Measurements from ENCODE around the gene CDS2. TPM values are rescaled to one million over a fixed set of nuclear protein-coding genes. Genes with fewer than 3 reads are reported as not detected.

Gene CDS2
- total RNA-seq, 6 experiments from 2014 or later, result 13.7 to 42.3 (median 31.6) TPM

DNA sequence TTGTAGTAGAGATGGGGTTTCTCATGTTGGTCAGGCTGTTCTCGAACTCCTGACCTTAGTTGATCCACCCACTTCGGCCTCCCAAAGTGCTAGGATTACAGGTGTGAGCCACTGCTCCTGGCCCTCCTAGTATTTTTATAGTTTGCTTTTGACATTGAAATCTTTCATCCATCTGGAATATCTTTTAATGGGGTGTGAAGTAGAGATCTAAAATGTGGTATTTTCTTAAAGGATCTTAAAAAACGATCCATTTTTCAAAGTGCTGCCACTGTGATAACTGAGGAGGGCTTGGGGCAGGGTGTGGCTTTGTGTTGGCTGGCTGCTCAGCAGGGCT is 23.1 kb downstream of the CDS2 start:
- TF ChIP-seq, protein P1, sequence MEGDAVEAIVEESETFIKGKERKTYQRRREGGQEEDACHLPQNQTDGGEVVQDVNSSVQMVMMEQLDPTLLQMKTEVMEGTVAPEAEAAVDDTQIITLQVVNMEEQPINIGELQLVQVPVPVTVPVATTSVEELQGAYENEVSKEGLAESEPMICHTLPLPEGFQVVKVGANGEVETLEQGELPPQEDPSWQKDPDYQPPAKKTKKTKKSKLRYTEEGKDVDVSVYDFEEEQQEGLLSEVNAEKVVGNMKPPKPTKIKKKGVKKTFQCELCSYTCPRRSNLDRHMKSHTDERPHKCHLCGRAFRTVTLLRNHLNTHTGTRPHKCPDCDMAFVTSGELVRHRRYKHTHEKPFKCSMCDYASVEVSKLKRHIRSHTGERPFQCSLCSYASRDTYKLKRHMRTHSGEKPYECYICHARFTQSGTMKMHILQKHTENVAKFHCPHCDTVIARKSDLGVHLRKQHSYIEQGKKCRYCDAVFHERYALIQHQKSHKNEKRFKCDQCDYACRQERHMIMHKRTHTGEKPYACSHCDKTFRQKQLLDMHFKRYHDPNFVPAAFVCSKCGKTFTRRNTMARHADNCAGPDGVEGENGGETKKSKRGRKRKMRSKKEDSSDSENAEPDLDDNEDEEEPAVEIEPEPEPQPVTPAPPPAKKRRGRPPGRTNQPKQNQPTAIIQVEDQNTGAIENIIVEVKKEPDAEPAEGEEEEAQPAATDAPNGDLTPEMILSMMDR (IDR thresholded peaks at IDR 0.05), result no peak
- no peak for TF ChIP-seq POLR2A (IDR thresholded peaks at IDR 0.05)
- intact Hi-C loops (cut with DNase I), result no loop called here
- DNase-seq (peak in 2 of 3 donors; percentile 43 to 71), ATAC-seq (no peak)
- WGBS (ENCODE audit: insufficient coverage, low coverage, low lambda C conversion rate, missing lambda C conversion rate), result 28% methylated on average over 3 of the region's 3 CpGs
- Histone ChIP-seq H3K4me3 (no peak overlapping the region), H3K27me3 (no peaks in the 10 kb centered on the region), H3K36me3 (no peaks in the 10 kb centered on the region), H3K9me3 (no peaks in the 10 kb centered on the region), H3K27ac (peak overlapping the region; percentile 77 to 92 (median 79)), H3K4me1 (peaks cover 0 to 94% (median 38%) of the 10 kb centered on the region in 4 donors)

GRCh38 chr20:5150226-5151076 is 23.6 kb downstream of the CDS2 start:
- no peaks in the 10 kb centered on the region for H3K36me3 ChIP-seq
- H3K9me3 ChIP-seq, result no peaks in the 10 kb centered on the region
- intact Hi-C loops (cut with DNase I), result no loop called here
- H3K4me3 ChIP-seq, result no peak overlapping the region
- H3K27ac ChIP-seq, result peak overlapping the region; percentile 77 to 92 (median 79)
- H3K27me3 ChIP-seq, result no peaks in the 10 kb centered on the region
- DNase-seq (peak in 2 of 3 donors; percentile 57 to 78), ATAC-seq (peak; percentile 75 to 81 (median 76))
- H3K4me1 ChIP-seq, result peaks cover 0 to 90% (median 38%) of the 10 kb centered on the region in 4 donors
- WGBS (ENCODE audit: insufficient coverage, low coverage, low lambda C conversion rate, missing lambda C conversion rate), result 30% methylated on average over 9 of the region's 13 CpGs
- TF ChIP-seq, protein P1 (IDR thresholded peaks at IDR 0.05), result no peak
- TF ChIP-seq POLR2A (IDR thresholded peaks at IDR 0.05), result peak; percentile 33

GRCh38 chr20:5153152-5153467 is 26.3 kb downstream of the CDS2 start:
- Histone ChIP-seq H3K4me1 (peaks cover 0 to 79% (median 34%) of the 10 kb centered on the region in 4 donors), H3K36me3 (no peaks in the 10 kb centered on the region), H3K27ac (peak overlapping the region; percentile 33 to 92 (median 51)), H3K27me3 (no peaks in the 10 kb centered on the region), H3K9me3 (no peaks in the 10 kb centered on the region), H3K4me3 (no peak overlapping the region)
- ATAC-seq, result no peak
- WGBS (ENCODE audit: insufficient coverage, low coverage, low lambda C conversion rate, missing lambda C conversion rate), result 41% methylated on average over 3 of the region's 3 CpGs
- TF ChIP-seq, protein P1 (IDR thresholded peaks at IDR 0.05), result no peak
- TF ChIP-seq POLR2A (IDR thresholded peaks at IDR 0.05), result no peak
- intact Hi-C loops (cut with DNase I), result no loop called here
- DNase-seq, result no peak

DNA sequence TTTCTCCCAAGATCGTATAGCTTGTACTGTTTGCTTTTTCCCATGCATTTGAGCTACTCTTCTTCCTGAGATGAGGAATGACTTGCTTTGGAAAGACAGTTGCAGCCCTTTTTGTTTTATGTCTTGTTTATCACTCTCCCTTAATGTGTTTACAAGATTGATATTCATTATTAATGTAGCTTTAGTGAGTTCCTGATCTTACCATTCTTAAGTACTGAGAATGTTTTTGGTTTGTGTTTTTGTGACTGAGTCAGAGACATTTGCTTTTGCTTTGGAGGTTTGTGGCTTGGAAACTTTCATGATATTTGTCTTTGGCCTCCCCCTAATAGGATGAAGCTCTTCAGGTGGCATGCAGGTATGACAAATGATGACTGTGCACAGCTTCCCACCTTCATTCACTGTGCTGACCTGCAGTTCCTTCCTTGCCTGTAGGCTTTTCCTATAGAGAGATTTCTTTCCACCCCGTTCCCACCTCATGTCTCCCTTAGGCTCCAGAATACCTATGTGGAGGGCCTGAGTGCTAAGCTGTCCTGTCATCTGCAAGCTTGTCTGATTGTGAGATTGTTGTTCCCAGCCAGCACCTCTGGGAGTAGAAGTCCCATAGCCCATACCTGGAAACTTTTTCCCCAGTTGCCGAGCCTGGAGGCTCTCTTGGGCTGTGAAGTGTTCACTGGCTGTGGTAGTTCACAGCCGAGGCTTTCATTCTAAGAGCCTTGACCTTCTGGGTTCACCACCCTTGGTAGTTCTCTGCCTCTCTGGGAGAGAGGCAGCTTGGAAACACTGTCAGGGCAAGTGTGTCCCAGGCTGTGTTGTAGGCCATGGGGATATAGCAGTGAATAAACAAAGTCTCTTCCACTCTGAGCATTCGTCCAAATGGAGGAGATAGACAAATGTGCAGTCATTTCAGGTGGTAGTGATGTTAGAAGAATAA is 27.1 kb downstream of the CDS2 start:
- Histone ChIP-seq H3K4me3 (no peak overlapping the region), H3K4me1 (peaks cover 0 to 72% (median 30%) of the 10 kb centered on the region in 4 donors), H3K27me3 (no peaks in the 10 kb centered on the region), H3K9me3 (no peaks in the 10 kb centered on the region), H3K36me3 (no peaks in the 10 kb centered on the region), H3K27ac (peak overlapping the region; percentile 17 to 51 (median 33))
- DNase-seq, result peak in 1 of 3 donors; percentile 10
- TF ChIP-seq, protein P1 (IDR thresholded peaks at IDR 0.05), result no peak
- no peak for TF ChIP-seq POLR2A (IDR thresholded peaks at IDR 0.05)
- intact Hi-C loops (cut with DNase I), result no loop called here
- 72% methylated on average over 4 of the region's 5 CpGs for WGBS (ENCODE audit: insufficient coverage, low coverage, low lambda C conversion rate, missing lambda C conversion rate)
- ATAC-seq, result no peak
